ENCODE data around the gene RDH12.

The RDH12 gene

GRCh38 chr14:67749341-67750084 lies 47.8 kb downstream of the RDH12 start:
- no peak for DNase-seq (ENCODE audit: low spot score)

- DNase-seq (ENCODE audit: low spot score) = no peak
Measured at GRCh38 chr14:67756496-67756895, 54.8 kb downstream of the RDH12 start.

GRCh38 chr14:67757175-67757574 lies 55.5 kb downstream of the RDH12 start:
- no peak for DNase-seq (ENCODE audit: low spot score)

- no peak for DNase-seq (ENCODE audit: low spot score)
Measured at GRCh38 chr14:67759916-67760315, 58.2 kb downstream of the RDH12 start.

- no peak for DNase-seq (ENCODE audit: low spot score)
Measured at GRCh38 chr14:67762051-67762450, 60.4 kb downstream of the RDH12 start.

- no peak for DNase-seq (ENCODE audit: low spot score)
Measured at GRCh38 chr14:67763158-67763822, 61.6 kb downstream of the RDH12 start.

- no peak for DNase-seq (ENCODE audit: low spot score)
Measured at GRCh38 chr14:67764496-67764895, 62.8 kb downstream of the RDH12 start.

- DNase-seq (ENCODE audit: low spot score) = no peak
Measured at GRCh38 chr14:67765192-67765834, 63.6 kb downstream of the RDH12 start.

- no peak for DNase-seq (ENCODE audit: low spot score)
Measured at GRCh38 chr14:67766035-67766680, 64.5 kb downstream of the RDH12 start.

- DNase-seq (ENCODE audit: low spot score) = no peak
Measured at GRCh38 chr14:67768219-67768618, 66.5 kb downstream of the RDH12 start.

- DNase-seq (ENCODE audit: low spot score) = no peak
Measured at GRCh38 chr14:67773844-67774377, 72.2 kb downstream of the RDH12 start.

GRCh38 chr14:67776653-67777322 lies 75.1 kb downstream of the RDH12 start:
- no peak for DNase-seq (ENCODE audit: low spot score)

- no peak for DNase-seq (ENCODE audit: low spot score)
Measured at GRCh38 chr14:67778792-67779191, 77.1 kb downstream of the RDH12 start.

GRCh38 chr14:67782090-67782489 lies 80.4 kb downstream of the RDH12 start:
- no peak for DNase-seq (ENCODE audit: low spot score)

Measured in RKO (cell line).